Germinal center (tissue), 1 donor: ENCODE measurements around the gene PSMB2.
A peak's percentile ranks its signal among the peaks of the same experiment; 100 is the strongest.

Experiments
- DNase-seq: peaks from one replicate; pipeline ENCODE4 v3.0.0; 2012; ENCODE audit warnings: mixed read lengths, low spot score

Gene PSMB2

GRCh38 chr1:35572296-35572695 is 69.0 kb downstream of the PSMB2 start:
- DNase-seq, result no peak

DNA sequence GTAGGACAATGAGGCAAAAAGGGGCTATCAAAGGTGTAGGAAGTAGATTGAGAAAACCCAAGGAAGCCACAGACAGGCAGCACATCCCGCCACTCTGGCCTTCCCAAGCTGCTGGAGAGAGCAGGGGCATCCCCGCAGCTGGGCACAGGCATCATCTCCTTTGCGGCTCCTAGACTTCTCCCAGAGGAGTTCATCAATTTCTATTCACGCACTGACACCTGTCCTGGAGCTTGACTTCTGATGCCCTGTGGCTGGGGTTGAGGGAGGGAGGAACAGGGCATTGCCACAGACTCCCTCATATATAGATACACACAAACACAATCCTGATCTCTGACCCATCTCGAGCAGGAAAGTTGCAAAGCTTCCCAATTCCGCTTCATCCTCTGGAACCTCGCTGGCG is 70.1 kb downstream of the PSMB2 start:
- no peak for DNase-seq

DNA sequence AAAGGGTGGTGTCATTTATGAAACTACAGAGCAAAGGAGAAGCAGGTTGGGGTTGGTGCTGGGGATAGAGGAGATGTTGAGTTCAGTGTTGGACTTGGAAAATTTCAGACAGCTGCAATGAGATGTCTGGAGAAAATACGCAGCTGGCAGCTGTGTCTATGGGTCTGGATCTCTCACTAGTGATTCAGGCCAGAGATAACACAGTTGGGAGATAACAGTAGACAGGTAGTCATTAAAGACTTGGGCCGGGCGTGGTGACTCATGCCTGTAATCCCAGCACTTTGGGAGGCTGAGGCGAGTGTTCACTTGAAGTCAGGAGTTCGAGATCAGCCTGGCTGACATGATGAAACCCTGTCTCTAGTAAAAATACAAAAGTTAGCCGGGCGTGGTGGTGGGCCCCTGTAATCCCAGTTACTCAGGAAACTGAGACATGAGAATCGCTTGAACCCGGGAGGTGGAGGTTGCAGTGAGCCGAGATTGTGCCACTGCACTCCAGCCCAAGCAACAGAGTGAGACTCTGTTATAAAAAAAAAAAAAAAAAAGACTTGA is 70.7 kb downstream of the PSMB2 start:
- DNase-seq, result no peak

DNA sequence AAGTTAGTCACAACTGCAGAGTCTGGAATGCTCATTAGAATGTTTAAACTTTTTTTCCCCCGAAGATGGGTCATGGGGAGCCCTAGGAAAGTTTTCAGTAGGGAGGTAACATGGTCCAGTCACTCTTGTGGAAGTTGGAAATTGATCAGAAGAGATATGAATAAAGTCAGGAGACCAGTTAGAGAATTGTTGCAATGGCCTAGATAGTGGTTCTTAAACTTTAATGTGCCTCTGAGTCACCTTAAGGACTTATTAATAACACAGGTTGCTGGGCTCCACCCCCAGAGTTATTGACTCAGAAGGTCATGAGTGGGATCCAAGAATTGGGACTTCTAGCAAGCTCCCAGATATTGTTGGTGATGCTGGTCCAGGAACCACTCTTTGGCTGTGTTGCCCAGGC is 71.4 kb downstream of the PSMB2 start:
- no peak for DNase-seq

DNA sequence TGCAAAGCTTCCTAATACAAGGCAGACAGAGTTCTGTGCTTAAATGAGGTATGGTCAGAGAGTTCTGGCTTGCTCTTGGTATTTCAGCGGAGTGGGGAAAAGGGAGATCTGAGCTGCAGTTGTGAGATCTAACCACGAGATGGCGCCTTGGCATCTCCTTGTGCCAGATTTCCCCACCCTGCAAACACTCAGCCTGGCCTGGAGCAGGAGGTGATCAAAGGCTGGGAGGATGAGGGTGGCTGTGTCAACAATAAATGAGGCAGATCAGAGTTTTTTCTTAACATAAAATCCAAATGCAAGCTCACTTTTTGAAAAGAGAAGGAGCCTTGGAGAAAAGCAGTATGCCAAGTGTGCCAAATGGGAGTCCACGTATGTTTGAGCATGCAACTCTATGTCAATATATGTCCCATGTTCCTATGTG is 72.3 kb downstream of the PSMB2 start:
- DNase-seq, result peak; percentile 80

GRCh38 chr1:35567947-35568558 is 73.3 kb downstream of the PSMB2 start:
- no peak for DNase-seq

- DNase-seq, result no peak
Measured at GRCh38 chr1:35565742-35566133, 75.6 kb downstream of the PSMB2 start.

GRCh38 chr1:35564884-35565741 is 76.2 kb downstream of the PSMB2 start:
- no peak for DNase-seq

GRCh38 chr1:35564037-35564883 is 77.1 kb downstream of the PSMB2 start:
- DNase-seq, result peak; percentile 83

DNA sequence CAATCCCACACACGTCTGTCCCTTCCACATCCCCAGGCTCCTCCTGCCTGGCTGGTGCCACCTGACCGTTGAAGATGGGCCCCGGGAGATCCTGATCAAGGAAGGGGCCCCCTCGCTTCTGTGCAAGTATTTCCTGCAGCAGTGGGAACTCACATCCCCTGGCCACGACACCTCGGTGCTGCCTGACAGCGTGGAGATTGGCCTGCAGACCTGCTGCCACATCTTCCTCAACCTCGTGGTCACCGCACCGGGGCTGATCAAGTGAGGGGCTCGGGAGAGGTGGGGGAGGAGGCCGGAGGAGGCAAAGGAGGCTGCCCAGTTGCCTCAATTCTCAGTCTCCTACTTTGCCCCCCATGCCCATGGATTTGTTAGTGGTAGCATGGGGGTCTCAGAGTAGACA is 78.2 kb downstream of the PSMB2 start:
- DNase-seq, result no peak

DNA sequence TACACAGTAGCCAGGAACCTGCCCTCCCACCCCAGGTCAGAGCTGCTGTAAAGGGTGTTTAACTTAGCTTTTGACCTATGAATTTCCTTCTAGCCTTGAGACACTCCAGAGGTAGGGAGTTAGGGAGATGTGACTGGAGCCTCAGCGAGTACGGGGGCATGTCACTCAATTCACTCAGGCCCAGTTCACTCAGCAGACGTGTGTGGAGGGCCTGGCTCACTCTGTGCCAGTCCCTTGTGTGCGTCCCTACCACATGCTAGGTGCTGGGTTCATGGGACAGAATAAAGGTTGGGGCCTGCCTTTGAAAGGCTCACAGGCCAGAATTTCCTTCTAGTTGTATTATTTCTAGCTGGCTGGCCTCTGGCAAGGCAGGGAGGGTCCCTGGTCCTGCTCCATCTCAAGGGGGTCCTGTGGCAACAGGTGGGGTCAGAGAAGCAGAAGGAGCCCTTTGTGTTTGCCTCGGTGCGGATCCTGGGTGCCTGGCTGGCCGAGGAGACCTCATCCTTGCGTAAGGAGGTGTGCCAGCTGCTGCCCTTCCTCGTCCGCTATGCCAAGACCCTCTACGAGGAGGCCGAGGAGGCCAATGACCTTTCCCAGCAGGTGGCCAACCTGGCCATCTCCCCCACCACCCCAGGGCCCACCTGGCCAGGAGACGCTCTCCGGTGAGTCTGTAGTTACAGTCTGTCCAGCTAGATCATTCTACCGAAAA is 79.2 kb downstream of the PSMB2 start:
- DNase-seq, result no peak

- no peak for DNase-seq
Measured at GRCh38 chr1:35561297-35561971, 79.9 kb downstream of the PSMB2 start.

DNA sequence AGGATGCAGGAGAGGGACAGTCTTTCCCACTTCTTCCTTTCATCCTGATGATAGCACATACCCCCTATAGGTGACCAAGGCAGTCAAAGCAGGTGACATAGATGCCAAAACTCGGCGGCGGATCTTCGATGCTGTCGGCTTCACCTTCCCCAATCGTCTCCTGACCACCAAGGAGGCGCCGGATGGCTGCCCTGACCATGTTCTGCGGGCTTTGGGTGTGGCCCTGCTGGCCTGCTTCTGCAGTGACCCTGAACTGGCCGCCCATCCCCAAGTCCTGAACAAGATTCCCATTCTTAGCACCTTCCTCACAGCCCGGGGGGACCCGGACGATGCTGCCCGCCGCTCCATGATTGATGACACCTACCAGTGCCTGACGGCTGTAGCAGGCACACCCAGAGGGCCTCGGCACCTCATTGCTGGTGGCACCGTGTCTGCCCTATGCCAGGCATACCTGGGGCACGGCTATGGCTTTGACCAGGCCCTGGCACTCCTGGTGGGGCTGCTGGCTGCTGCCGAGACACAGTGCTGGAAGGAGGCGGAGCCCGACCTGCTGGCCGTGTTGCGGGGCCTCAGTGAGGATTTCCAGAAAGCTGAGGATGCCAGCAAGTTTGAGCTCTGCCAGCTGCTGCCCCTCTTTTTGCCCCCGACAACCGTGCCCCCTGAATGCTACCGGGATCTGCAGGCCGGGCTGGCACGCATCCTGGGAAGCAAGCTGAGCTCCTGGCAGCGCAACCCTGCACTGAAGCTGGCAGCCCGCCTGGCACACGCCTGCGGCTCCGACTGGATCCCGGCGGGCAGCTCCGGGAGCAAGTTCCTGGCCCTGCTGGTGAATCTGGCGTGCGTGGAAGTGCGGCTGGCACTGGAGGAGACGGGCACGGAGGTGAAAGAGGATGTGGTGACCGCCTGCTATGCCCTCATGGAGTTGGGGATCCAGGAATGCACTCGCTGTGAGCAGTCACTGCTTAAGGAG is 80.8 kb downstream of the PSMB2 start:
- no peak for DNase-seq

DNA sequence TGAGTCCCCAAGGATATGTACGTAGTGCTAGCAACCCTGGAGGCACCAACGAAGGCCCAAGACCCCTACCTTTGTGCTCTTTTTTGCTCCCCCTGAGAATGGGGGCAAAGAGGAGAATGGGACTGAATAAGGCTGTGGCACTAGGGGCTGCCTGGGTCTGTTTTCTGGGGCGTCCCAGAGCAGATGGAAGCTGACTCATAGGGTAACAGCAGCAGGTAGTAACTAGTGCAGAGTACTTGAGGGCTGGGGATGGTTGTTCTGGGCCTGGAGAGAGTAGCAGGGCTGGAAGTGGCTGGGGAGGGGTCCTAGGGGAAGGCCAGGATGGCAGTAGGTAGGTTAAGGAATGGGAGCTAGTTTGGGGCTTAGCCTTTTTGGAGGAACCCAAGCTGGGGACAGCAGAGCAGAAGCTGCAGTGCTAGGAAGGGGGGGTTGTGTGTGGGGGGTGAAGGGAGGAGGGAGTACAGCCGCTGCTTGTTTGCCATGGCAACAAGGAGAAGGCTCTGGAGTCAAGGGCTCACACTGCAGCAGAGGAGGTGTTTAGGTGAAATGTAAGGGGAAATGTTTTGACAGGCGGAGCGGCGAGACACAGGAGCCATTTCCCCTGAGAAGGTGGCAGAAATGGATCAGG is 81.9 kb downstream of the PSMB2 start:
- no peak for DNase-seq

DNA sequence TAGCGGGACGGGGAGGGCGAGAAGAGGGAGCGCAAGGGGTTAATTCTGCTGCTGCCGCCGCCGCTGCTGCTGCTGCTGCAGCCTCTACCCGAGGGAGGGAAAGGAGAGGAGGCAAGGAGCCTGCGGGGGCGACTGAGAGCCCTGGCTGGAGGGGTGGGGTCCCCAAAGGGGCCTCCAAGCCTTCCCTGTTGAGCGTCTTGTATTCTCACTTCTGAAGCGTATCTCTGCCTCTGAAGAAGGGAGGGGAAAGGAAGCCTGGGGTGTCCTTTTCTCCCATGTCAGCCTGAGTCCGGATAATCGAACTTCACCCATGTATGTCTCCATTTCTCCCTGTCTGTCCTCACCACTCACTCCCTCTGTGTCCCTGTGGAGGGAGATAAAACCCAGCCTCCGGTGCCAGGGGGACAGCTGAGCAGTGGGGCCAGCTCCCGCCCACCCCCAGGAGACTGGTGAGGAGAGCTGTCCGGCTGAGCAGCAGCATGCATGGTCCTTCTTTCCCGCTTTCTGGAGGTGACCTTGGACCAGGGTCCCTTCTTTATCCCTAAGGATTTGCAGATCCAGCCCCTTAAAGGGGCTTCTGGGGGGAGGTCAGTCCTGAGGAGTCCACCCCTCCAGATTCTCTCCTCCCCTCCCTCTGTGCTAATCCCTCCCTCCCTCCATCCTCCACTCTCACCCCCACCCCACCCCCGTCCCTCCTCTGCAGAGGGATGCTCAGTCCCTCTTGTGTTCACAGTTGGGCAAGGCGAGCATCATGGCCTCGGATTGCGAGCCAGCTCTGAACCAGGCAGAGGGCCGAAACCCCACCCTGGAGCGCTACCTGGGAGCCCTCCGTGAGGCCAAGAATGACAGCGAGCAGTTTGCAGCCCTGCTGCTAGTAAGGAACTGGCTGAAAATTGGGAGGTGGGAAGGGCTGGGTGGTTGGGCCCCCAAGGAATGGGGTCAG is 82.7 kb downstream of the PSMB2 start:
- DNase-seq, result no peak

- DNase-seq, result peak; percentile 99
Measured at GRCh38 chr1:35557611-35558373, 83.5 kb downstream of the PSMB2 start, which contains the start of gene NCDN. TSS of gene NCDN (plus strand) at chr1:35557799. CDS start at chr1:35558191, 392 bp downstream.

GRCh38 chr1:35557118-35557610 is 84.2 kb downstream of the PSMB2 start, which contains the start of gene KIAA0319L:
TSS of gene KIAA0319L (minus strand) at chr1:35557403. CDS start at chr1:35554491, 2,912 bp downstream.
- peak; percentile 84 for DNase-seq
